Tibial nerve (tissue), 3 donors: ENCODE measurements around the gene CCDC9.

ENCODE experiments used
- POLR2A ChIP-seq, 2 donors: fragments of 450-650 bp; IDR thresholded peaks; one replicate each; pipeline ENCODE4 v1.6.1; 2017; ENCODE audit warnings: antibody characterized with exemption in 2 of 2, mild to moderate bottlenecking in 2 of 2, moderate library complexity in 2 of 2
- TF ChIP-seq, protein P1 (sequence below), 5 experiments: fragments of 200-600 bp in 3 of 5; fragments of 450-650 bp in 2 of 5; sonication (generic) in 3 of 5; IDR thresholded peaks; one replicate each; pipeline ENCODE4 v1.5.1; 2016 to 2019; ENCODE audit warnings: antibody characterized with exemption in 5 of 5, mild to moderate bottlenecking in 3 of 5, moderate library complexity in 2 of 5

DNA sequence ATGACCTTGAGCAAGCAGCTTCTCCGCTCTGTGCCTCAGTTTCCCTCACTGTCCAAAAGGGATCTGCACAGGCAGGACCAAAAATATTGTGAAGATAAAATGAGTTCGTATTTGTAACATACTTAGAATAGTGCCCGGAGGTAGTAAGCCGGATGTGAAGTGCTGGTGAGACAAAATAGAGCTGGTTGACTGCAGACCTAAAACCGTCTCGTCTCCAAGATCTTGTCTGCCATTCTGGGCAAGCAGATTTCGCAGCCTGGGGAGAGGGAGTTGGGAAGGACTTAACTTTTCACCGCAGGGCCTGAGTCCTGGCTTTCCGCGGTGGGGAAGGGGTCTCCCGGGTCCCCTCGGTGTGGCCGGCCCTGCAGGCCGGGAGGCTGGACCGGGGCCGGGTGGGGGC lies 17.2 kb upstream of the CCDC9 start:
- TF ChIP-seq, protein P1, sequence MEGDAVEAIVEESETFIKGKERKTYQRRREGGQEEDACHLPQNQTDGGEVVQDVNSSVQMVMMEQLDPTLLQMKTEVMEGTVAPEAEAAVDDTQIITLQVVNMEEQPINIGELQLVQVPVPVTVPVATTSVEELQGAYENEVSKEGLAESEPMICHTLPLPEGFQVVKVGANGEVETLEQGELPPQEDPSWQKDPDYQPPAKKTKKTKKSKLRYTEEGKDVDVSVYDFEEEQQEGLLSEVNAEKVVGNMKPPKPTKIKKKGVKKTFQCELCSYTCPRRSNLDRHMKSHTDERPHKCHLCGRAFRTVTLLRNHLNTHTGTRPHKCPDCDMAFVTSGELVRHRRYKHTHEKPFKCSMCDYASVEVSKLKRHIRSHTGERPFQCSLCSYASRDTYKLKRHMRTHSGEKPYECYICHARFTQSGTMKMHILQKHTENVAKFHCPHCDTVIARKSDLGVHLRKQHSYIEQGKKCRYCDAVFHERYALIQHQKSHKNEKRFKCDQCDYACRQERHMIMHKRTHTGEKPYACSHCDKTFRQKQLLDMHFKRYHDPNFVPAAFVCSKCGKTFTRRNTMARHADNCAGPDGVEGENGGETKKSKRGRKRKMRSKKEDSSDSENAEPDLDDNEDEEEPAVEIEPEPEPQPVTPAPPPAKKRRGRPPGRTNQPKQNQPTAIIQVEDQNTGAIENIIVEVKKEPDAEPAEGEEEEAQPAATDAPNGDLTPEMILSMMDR (IDR thresholded peaks at IDR 0.05) = no peak
- TF ChIP-seq POLR2A (IDR thresholded peaks at IDR 0.05) = no peak
